HG02870 (cell line): ENCODE data around the gene GALNS.
"Not testable (repeated sequence)": the region's sequence is repeated elsewhere in the genome, so short reads cannot be mapped to it uniquely, and the experiment has no call there.

Experiments used
- ATAC-seq: cut with Tn5 transposase; IDR thresholded peaks from one replicate; pipeline ENCODE4 v1.9.1; 2021; ENCODE audit warnings: mild to moderate bottlenecking, moderate library complexity; ENCODE audit not compliant: unreplicated experiment

Gene GALNS

GRCh38 chr16:88839745-88840599 is 16.8 kb downstream of the GALNS start:
- ATAC-seq, result no peak

GRCh38 chr16:88839026-88839529 is 17.7 kb downstream of the GALNS start:
- no peak for ATAC-seq

GRCh38 chr16:88838566-88838965 is 18.2 kb downstream of the GALNS start:
- no peak for ATAC-seq

- no peak for ATAC-seq
These were observed 18.9 kb downstream of the GALNS start for GRCh38 chr16:88837806-88838205.

GRCh38 chr16:88836791-88837190 is 20.0 kb downstream of the GALNS start:
- ATAC-seq, result no peak

- no peak for ATAC-seq
These were observed 20.9 kb downstream of the GALNS start for GRCh38 chr16:88835818-88836217.

GRCh38 chr16:88835383-88835782 is 21.4 kb downstream of the GALNS start:
- no peak for ATAC-seq

GRCh38 chr16:88834670-88835069 is 22.1 kb downstream of the GALNS start:
- no peak for ATAC-seq

GRCh38 chr16:88833086-88833485 is 23.7 kb downstream of the GALNS start:
- no peak for ATAC-seq

- no peak for ATAC-seq
These were observed 24.9 kb downstream of the GALNS start for GRCh38 chr16:88831838-88832237.

- no peak for ATAC-seq
These were observed 26.0 kb downstream of the GALNS start for GRCh38 chr16:88830783-88831182.

GRCh38 chr16:88830258-88830657 is 26.5 kb downstream of the GALNS start:
- no peak for ATAC-seq

GRCh38 chr16:88828711-88829110 is 28.0 kb downstream of the GALNS start:
- no peak for ATAC-seq

- no peak for ATAC-seq
These were observed 29.0 kb downstream of the GALNS start for GRCh38 chr16:88827727-88828126.

GRCh38 chr16:88826070-88826840 is 30.5 kb downstream of the GALNS start:
- no peak for ATAC-seq

- ATAC-seq, result no peak
These were observed 31.6 kb downstream of the GALNS start for GRCh38 chr16:88825146-88825545.

GRCh38 chr16:88824256-88825077 is 32.3 kb downstream of the GALNS start:
- ATAC-seq, result no peak

- not testable (repeated sequence) for ATAC-seq
These were observed 33.1 kb downstream of the GALNS start for GRCh38 chr16:88823646-88824045.

- ATAC-seq, result no peak
These were observed 34.3 kb downstream of the GALNS start for GRCh38 chr16:88822281-88823040.

GRCh38 chr16:88821168-88821850 is 35.4 kb downstream of the GALNS start:
- ATAC-seq, result no peak
